ENCODE measurements around the gene STK25. TPM values are rescaled to one million over a fixed set of nuclear protein-coding genes. Genes with fewer than 3 reads are reported as not detected.
"Not testable (repeated sequence)": the region's sequence is repeated elsewhere in the genome, so short reads cannot be mapped to it uniquely, and the experiment has no call there.

The STK25 gene
- total RNA-seq, 1 donor from 2014 or later: 197 TPM

DNA sequence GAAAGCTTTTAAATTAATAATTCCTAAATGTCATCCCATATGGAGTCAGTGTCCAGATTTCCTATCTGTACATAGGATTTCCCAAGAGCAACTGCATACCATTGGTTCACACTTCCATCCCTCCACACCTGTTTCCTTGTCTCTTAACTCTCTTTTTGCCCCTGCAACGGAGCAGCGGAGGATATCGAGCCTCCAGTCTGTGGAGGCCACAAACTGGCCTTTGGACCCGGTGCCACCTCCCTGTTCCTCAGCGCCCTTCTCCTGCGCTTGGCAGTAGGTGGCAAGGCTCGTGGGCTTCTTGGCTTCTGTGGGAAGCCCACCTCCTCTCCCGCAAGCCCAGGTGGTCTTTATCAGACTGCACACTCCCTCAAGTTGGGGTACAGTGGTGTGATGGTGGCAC is 23.8 kb upstream of the STK25 start:
- TF ChIP-seq, protein P1, sequence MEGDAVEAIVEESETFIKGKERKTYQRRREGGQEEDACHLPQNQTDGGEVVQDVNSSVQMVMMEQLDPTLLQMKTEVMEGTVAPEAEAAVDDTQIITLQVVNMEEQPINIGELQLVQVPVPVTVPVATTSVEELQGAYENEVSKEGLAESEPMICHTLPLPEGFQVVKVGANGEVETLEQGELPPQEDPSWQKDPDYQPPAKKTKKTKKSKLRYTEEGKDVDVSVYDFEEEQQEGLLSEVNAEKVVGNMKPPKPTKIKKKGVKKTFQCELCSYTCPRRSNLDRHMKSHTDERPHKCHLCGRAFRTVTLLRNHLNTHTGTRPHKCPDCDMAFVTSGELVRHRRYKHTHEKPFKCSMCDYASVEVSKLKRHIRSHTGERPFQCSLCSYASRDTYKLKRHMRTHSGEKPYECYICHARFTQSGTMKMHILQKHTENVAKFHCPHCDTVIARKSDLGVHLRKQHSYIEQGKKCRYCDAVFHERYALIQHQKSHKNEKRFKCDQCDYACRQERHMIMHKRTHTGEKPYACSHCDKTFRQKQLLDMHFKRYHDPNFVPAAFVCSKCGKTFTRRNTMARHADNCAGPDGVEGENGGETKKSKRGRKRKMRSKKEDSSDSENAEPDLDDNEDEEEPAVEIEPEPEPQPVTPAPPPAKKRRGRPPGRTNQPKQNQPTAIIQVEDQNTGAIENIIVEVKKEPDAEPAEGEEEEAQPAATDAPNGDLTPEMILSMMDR (IDR thresholded peaks at IDR 0.05): no peak
- no peak for TF ChIP-seq POLR2AphosphoS5 (IDR thresholded peaks at IDR 0.05; ENCODE audit: insufficient read depth in 1 of 2, low read depth in 1 of 2)
- TF ChIP-seq POLR2A (IDR thresholded peaks at IDR 0.05): no peak
- H3K9me3 ChIP-seq: no peaks in the 10 kb centered on the region
- H3K4me3 ChIP-seq: no peak overlapping the region
- H3K27ac ChIP-seq: no peak overlapping the region
- no peaks in the 10 kb centered on the region for H3K36me3 ChIP-seq
- no peak for DNase-seq (ENCODE audit: extremely low spot score in 2 of 2)
- no peaks in the 10 kb centered on the region for H3K4me1 ChIP-seq
- no peaks in the 10 kb centered on the region for H3K27me3 ChIP-seq
- intact Hi-C loops (cut with DNase I): no loop called here

DNA sequence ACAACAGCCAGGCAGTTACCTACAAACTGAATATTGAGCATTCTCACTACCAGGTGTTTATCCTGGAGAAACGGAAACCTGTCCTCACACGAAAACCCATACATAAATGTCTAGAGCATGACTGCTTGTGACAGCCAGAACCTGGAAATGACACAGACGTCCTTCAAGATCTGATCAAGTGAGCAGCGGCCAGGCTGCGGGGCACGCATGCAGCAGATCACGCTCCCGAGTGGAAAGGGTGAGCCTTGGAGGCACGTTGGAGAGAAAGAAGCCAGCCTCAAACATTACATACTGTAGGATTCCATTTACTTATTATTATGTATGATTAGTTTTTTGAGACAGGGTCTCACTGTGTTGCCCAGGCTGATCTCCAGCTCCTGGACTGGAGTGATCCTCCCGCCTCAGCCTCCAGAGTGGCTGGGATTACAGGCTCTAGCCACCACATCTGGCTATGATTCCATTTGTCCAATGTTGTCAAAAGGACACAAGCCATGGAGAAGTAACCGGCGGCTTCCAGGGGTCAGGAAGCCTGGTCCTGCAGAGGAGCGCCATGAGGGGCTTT is 22.9 kb upstream of the STK25 start:
- no peaks in the 10 kb centered on the region for H3K4me1 ChIP-seq
- H3K27ac ChIP-seq: no peak overlapping the region
- no peak overlapping the region for H3K4me3 ChIP-seq
- no peak for DNase-seq (ENCODE audit: extremely low spot score in 2 of 2)
- no peaks in the 10 kb centered on the region for H3K9me3 ChIP-seq
- no peaks in the 10 kb centered on the region for H3K27me3 ChIP-seq
- H3K36me3 ChIP-seq: no peaks in the 10 kb centered on the region
- intact Hi-C loops (cut with DNase I): no loop called here
- TF ChIP-seq, protein P1 (IDR thresholded peaks at IDR 0.05): no peak
- TF ChIP-seq POLR2AphosphoS5 (IDR thresholded peaks at IDR 0.05; ENCODE audit: insufficient read depth in 1 of 2, low read depth in 1 of 2) (no peak), POLR2A (IDR thresholded peaks at IDR 0.05) (no peak)

DNA sequence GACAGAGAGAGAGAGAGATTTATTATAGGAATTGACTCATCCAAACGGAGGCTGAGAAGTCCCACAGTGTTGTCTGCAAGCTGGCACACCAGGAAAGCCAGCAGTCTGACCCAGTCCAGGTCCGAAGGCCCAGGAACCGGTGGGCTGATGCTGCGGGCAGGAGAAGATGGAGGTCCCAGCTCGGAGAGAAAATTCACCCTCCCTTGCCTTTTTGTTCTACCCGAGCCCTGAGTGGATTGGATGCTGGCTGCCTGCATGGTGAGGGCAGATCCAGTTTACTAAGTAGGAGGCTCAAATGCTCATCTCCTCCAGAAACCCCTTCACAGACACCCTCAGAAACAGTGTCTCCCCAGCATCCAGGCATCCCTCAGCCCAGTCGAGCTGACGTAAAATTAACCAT is 22.2 kb upstream of the STK25 start:
- no peaks in the 10 kb centered on the region for H3K36me3 ChIP-seq
- intact Hi-C loops (cut with DNase I): no loop called here
- TF ChIP-seq POLR2A (IDR thresholded peaks at IDR 0.05): no peak
- TF ChIP-seq, protein P1 (IDR thresholded peaks at IDR 0.05): no peak
- no peak for TF ChIP-seq POLR2AphosphoS5 (IDR thresholded peaks at IDR 0.05; ENCODE audit: insufficient read depth in 1 of 2, low read depth in 1 of 2)
- no peaks in the 10 kb centered on the region for H3K27me3 ChIP-seq
- DNase-seq (ENCODE audit: extremely low spot score in 2 of 2): no peak
- H3K27ac ChIP-seq: no peak overlapping the region
- no peaks in the 10 kb centered on the region for H3K4me1 ChIP-seq
- H3K4me3 ChIP-seq: no peak overlapping the region
- H3K9me3 ChIP-seq: no peaks in the 10 kb centered on the region

DNA sequence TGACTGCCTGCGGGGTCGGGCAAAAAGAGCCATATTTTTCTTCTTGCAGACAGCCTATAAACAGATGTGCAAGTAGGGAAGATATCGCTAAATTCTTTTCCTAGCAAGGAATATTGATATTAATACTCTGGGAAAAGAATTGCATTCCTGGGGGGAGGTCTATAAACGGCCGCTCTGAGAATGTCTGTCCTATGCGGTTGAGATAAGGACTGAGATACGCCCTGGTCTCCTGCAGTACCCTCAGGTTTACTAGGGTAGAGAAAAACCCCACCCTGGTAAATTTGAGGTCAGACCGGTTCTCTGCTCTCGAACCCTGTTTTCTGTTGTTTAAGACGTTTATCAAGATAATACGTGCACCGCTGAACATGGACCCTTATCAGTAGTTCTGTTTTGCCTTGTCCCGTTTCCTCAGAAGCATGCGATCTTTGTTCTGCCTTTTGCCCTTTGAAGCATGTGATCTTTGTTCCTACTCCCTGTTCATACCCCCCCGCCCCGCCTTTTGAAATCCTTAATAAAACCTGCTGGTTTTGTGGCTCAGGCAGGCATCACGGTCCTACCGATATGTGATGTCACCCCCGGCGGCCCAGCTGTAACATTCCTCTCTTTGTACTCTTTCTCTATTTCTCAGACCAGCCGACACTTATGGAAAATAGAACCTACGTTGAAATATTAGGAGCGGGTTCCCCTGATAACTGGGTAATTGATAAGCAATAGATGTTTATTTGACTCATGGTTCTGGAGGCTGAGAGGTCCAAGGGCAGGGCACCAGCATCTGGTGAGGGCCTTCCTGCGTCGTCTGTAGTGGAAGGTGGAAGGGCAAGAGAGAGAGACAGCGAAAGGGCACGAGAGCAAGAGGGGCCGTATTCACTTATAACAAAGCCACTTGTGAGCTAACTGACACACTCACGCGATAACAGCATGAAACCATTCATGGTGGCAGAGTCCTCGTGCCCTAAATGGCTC is 17.7 kb upstream of the STK25 start:
- H3K27ac ChIP-seq; H3K4me1 ChIP-seq; H3K27me3 ChIP-seq; H3K9me3 ChIP-seq; intact Hi-C loops (cut with DNase I); H3K4me3 ChIP-seq; H3K36me3 ChIP-seq; DNase-seq (ENCODE audit: extremely low spot score in 2 of 2): not testable (repeated sequence)

DNA sequence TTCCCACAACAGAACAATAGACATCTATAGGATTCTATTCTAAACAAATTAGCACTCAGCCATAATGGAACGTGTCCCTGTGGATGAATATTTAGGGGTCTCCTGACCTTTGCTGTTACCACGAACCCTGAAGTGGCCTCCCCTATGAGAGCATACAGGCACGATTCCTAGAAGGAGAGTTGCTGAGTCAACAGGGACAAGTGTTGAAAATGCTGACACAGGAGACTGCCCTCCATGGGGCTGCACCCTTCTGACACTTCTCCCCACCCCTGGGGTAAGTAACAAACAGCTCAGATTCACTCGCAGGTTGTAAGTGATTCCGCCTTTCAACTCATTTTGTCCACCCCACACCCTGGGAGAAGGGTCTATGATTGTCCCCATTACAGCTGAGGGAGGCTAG is 14.1 kb upstream of the STK25 start:
- Histone ChIP-seq H3K27me3 (no peaks in the 10 kb centered on the region), H3K4me3 (no peak overlapping the region), H3K36me3 (no peaks in the 10 kb centered on the region), H3K9me3 (no peaks in the 10 kb centered on the region), H3K27ac (no peak overlapping the region), H3K4me1 (no peaks in the 10 kb centered on the region)
- intact Hi-C loops (cut with DNase I): no loop called here
- no peak for DNase-seq (ENCODE audit: extremely low spot score in 2 of 2)
- TF ChIP-seq, protein P1 (IDR thresholded peaks at IDR 0.05): no peak
- TF ChIP-seq POLR2A (IDR thresholded peaks at IDR 0.05) (no peak), POLR2AphosphoS5 (IDR thresholded peaks at IDR 0.05; ENCODE audit: insufficient read depth in 1 of 2, low read depth in 1 of 2) (no peak)

Data from vagina (tissue), 2 donors.